WERI-Rb-1 (cell line): Measurements from ENCODE around the gene TIMP4.

Source experiments
- DNase-seq: peaks from one replicate; pipeline ENCODE4 v3.0.0-alpha.2; 2020
- H3K27ac ChIP-seq: fragments of 250-450 bp; sonication (Bioruptor Pico); 2 replicates; pipeline ENCODE4 v1.5.1; 2020; ENCODE audit warnings: mild to moderate bottlenecking, moderate library complexity
- H3K27me3 ChIP-seq: fragments of 250-450 bp; sonication (Bioruptor Pico); 2 replicates; pipeline ENCODE4 v1.5.1; 2021; ENCODE audit warnings: mild to moderate bottlenecking, low read depth, moderate library complexity; ENCODE audit not compliant: insufficient read depth, severe bottlenecking
- H3K36me3 ChIP-seq: fragments of 250-450 bp; sonication (Bioruptor Pico); 2 replicates; pipeline ENCODE4 v1.5.1; 2020; ENCODE audit warnings: mild to moderate bottlenecking, moderate library complexity
- H3K4me3 ChIP-seq: 2 replicates; pipeline ENCODE4 v1.5.1; 2011; ENCODE audit warnings: low read depth, mild to moderate bottlenecking, control low read depth, low read length
- H3K9me3 ChIP-seq: fragments of 250-450 bp; sonication (Bioruptor Pico); 2 replicates; pipeline ENCODE4 v1.5.1; 2021; ENCODE audit warnings: mild to moderate bottlenecking, moderate library complexity; ENCODE audit not compliant: severe bottlenecking
- CTCF ChIP-seq: IDR thresholded peaks from 2 replicates; pipeline ENCODE4 v1.5.1; 2011; ENCODE audit warnings: low read depth, mild to moderate bottlenecking, control low read depth, inconsistent platforms, low read length

The TIMP4 gene

GRCh38 chr3:12185172-12185710, 26.5 kb upstream of the TIMP4 start:
- no peaks in the 10 kb centered on the region for H3K27me3 ChIP-seq
- TF ChIP-seq CTCF = no peak
- DNase-seq = no peak
- H3K9me3 ChIP-seq = no peaks in the 10 kb centered on the region
- H3K36me3 ChIP-seq = no peaks in the 10 kb centered on the region
- no peak overlapping the region for H3K4me3 ChIP-seq
- no peak overlapping the region for H3K27ac ChIP-seq

- no peaks in the 10 kb centered on the region for H3K27me3 ChIP-seq
- no peak for DNase-seq
- no peaks in the 10 kb centered on the region for H3K36me3 ChIP-seq
- no peak overlapping the region for H3K4me3 ChIP-seq
- no peak overlapping the region for H3K27ac ChIP-seq
- TF ChIP-seq CTCF = no peak
- no peaks in the 10 kb centered on the region for H3K9me3 ChIP-seq
Observed at GRCh38 chr3:12184541-12184940, 25.8 kb upstream of the TIMP4 start.

GRCh38 chr3:12182687-12183441, 24.2 kb upstream of the TIMP4 start:
- no peak for TF ChIP-seq CTCF
- Histone ChIP-seq H3K36me3 (no peaks in the 10 kb centered on the region), H3K9me3 (no peaks in the 10 kb centered on the region), H3K27me3 (no peaks in the 10 kb centered on the region), H3K27ac (no peak overlapping the region), H3K4me3 (no peak overlapping the region)
- peak; percentile 19 for DNase-seq

GRCh38 chr3:12181806-12182205, 23.1 kb upstream of the TIMP4 start:
- H3K27ac ChIP-seq = no peak overlapping the region
- no peak for DNase-seq

GRCh38 chr3:12181301-12181700, 22.6 kb upstream of the TIMP4 start:
- no peak overlapping the region for H3K27ac ChIP-seq
- H3K9me3 ChIP-seq = no peaks in the 10 kb centered on the region
- no peak for DNase-seq
- H3K27me3 ChIP-seq = no peaks in the 10 kb centered on the region
- H3K36me3 ChIP-seq = no peaks in the 10 kb centered on the region
- TF ChIP-seq CTCF = no peak
- no peak overlapping the region for H3K4me3 ChIP-seq

More at GRCh38 chr3:12181806-12182205, 23.1 kb upstream of the TIMP4 start:
- Histone ChIP-seq H3K27me3 (no peaks in the 10 kb centered on the region), H3K9me3 (no peaks in the 10 kb centered on the region), H3K36me3 (no peaks in the 10 kb centered on the region), H3K4me3 (no peak overlapping the region)
- no peak for TF ChIP-seq CTCF
